ENCODE results near the gene RPL39L. TPM values are rescaled to one million over a fixed set of nuclear protein-coding genes. Genes with fewer than 3 reads are reported as not detected.

The RPL39L gene
- total RNA-seq, 2 experiments from 2014 or later: 18.8 TPM

GRCh38 chr3:187131981-187132380, 7.3 kb downstream of the RPL39L start:
- Mint-ChIP-seq H3K4me3 (no peak overlapping the region), H3K36me3 (peaks cover 62% of the 10 kb centered on the region), H3K4me1 (peaks cover 29% of the 10 kb centered on the region), H3K9me3 (peaks cover 18% of the 10 kb centered on the region), H3K27ac (no peak overlapping the region), H3K27me3 (no peaks in the 10 kb centered on the region)
- POLR2A ChIA-PET: interaction anchor here (1.3 kb wide), 1 partner anchor 349 kb away, joined by 4 read pairs; no protein-coding TSS in a partner anchor
- ATAC-seq (ENCODE audit: low read depth) (no peak), DNase-seq (no peak)

GRCh38 chr3:187130346-187131066, 8.8 kb downstream of the RPL39L start:
- peak; percentile 98 for ATAC-seq (ENCODE audit: low read depth)
- Mint-ChIP-seq H3K4me1 (peaks cover 26% of the 10 kb centered on the region), H3K27ac (peak overlapping the region; percentile 86), H3K36me3 (peaks cover 58% of the 10 kb centered on the region), H3K27me3 (no peaks in the 10 kb centered on the region), H3K9me3 (peaks cover 16% of the 10 kb centered on the region), H3K4me3 (peak overlapping the region; percentile 60)
- POLR2A ChIA-PET: interaction anchor here (0.6 to 3.2 kb wide), 4 partner anchors 9 to 347 kb away, joined by 3 to 31 read pairs (median 4); partner anchors contain the start of genes EIF4A2, RPL39L and RTP4
- DNase-seq: no peak

GRCh38 chr3:187125319-187126031, 13.8 kb downstream of the RPL39L start:
- DNase-seq (no peak), ATAC-seq (ENCODE audit: low read depth) (no peak)
- Mint-ChIP-seq H3K27me3 (no peaks in the 10 kb centered on the region), H3K27ac (no peak overlapping the region), H3K36me3 (peaks cover 43% of the 10 kb centered on the region), H3K4me1 (peaks cover 20% of the 10 kb centered on the region), H3K4me3 (no peak overlapping the region), H3K9me3 (peaks cover 12% of the 10 kb centered on the region)
- POLR2A ChIA-PET: no interaction called here

GRCh38 chr3:187122261-187122660, 17.0 kb downstream of the RPL39L start:
- peaks cover 5% of the 10 kb centered on the region for H3K9me3 Mint-ChIP-seq
- ATAC-seq (ENCODE audit: low read depth): no peak
- no peak overlapping the region for H3K27ac Mint-ChIP-seq
- POLR2A ChIA-PET: no interaction called here
- DNase-seq: no peak
- peaks cover 12% of the 10 kb centered on the region for H3K4me1 Mint-ChIP-seq
- H3K36me3 Mint-ChIP-seq: peaks cover 32% of the 10 kb centered on the region
- no peaks in the 10 kb centered on the region for H3K27me3 Mint-ChIP-seq
- H3K4me3 Mint-ChIP-seq: no peak overlapping the region

- Mint-ChIP-seq H3K36me3 (peaks cover 22% of the 10 kb centered on the region), H3K27ac (no peak overlapping the region), H3K4me3 (no peak overlapping the region), H3K9me3 (no peaks in the 10 kb centered on the region), H3K27me3 (no peaks in the 10 kb centered on the region), H3K4me1 (peaks cover 9% of the 10 kb centered on the region)
- ATAC-seq (ENCODE audit: low read depth): no peak
- no peak for DNase-seq
- POLR2A ChIA-PET: no interaction called here
These were observed 19.0 kb downstream of the RPL39L start for GRCh38 chr3:187120326-187120725.

GRCh38 chr3:187114511-187114910, 24.8 kb downstream of the RPL39L start:
- peaks cover 6% of the 10 kb centered on the region for H3K4me1 Mint-ChIP-seq
- DNase-seq: no peak
- peaks cover 2% of the 10 kb centered on the region for H3K36me3 Mint-ChIP-seq
- POLR2A ChIA-PET: interaction anchor here (2.6 kb wide), 1 partner anchor 25 kb away, joined by 15 read pairs; the partner anchor contains the start of gene RPL39L
- H3K4me3 Mint-ChIP-seq: no peak overlapping the region
- no peak overlapping the region for H3K27ac Mint-ChIP-seq
- H3K27me3 Mint-ChIP-seq: no peaks in the 10 kb centered on the region
- no peaks in the 10 kb centered on the region for H3K9me3 Mint-ChIP-seq
- ATAC-seq (ENCODE audit: low read depth): no peak

GRCh38 chr3:187112934-187113793, 26.1 kb downstream of the RPL39L start:
- peaks cover 6% of the 10 kb centered on the region for H3K4me1 Mint-ChIP-seq
- no peaks in the 10 kb centered on the region for H3K9me3 Mint-ChIP-seq
- ATAC-seq (ENCODE audit: low read depth) (peak; percentile 22), DNase-seq (no peak)
- H3K27ac Mint-ChIP-seq: no peak overlapping the region
- peak overlapping the region; percentile 14 for H3K4me3 Mint-ChIP-seq
- no peaks in the 10 kb centered on the region for H3K27me3 Mint-ChIP-seq
- H3K36me3 Mint-ChIP-seq: no peaks in the 10 kb centered on the region
- POLR2A ChIA-PET: interaction anchor here (0.5 to 2.6 kb wide), 6 partner anchors 26 to 145 kb away, joined by 3 to 15 read pairs (median 4); partner anchors contain the start of gene RPL39L

- POLR2A ChIA-PET: no interaction called here
- H3K9me3 Mint-ChIP-seq: no peaks in the 10 kb centered on the region
These were observed 29.1 kb downstream of the RPL39L start for GRCh38 chr3:187110156-187110555.

GRCh38 chr3:187107989-187108388, 31.3 kb downstream of the RPL39L start:
- H3K27me3 Mint-ChIP-seq: no peaks in the 10 kb centered on the region
- peaks cover 8% of the 10 kb centered on the region for H3K4me1 Mint-ChIP-seq
- ATAC-seq (ENCODE audit: low read depth) (no peak), DNase-seq (no peak)
- no peak overlapping the region for H3K27ac Mint-ChIP-seq
- H3K9me3 Mint-ChIP-seq: no peaks in the 10 kb centered on the region
- peaks cover 3% of the 10 kb centered on the region for H3K36me3 Mint-ChIP-seq
- H3K4me3 Mint-ChIP-seq: no peak overlapping the region
- POLR2A ChIA-PET: no interaction called here

More at GRCh38 chr3:187110156-187110555, 29.1 kb downstream of the RPL39L start:
- no peaks in the 10 kb centered on the region for H3K27me3 Mint-ChIP-seq
- no peak overlapping the region for H3K27ac Mint-ChIP-seq
- no peak overlapping the region for H3K4me3 Mint-ChIP-seq
- peaks cover 3% of the 10 kb centered on the region for H3K36me3 Mint-ChIP-seq
- peaks cover 6% of the 10 kb centered on the region for H3K4me1 Mint-ChIP-seq
- DNase-seq (no peak), ATAC-seq (ENCODE audit: low read depth) (no peak)

- DNase-seq (no peak), ATAC-seq (ENCODE audit: low read depth) (no peak)
- Mint-ChIP-seq H3K27ac (no peak overlapping the region), H3K36me3 (peaks cover 3% of the 10 kb centered on the region), H3K4me3 (no peak overlapping the region), H3K9me3 (no peaks in the 10 kb centered on the region), H3K4me1 (peaks cover 18% of the 10 kb centered on the region), H3K27me3 (no peaks in the 10 kb centered on the region)
- POLR2A ChIA-PET: no interaction called here
These were observed 33.6 kb downstream of the RPL39L start for GRCh38 chr3:187105700-187106099.

GRCh38 chr3:187104933-187105332, 34.4 kb downstream of the RPL39L start:
- Mint-ChIP-seq H3K36me3 (peaks cover 3% of the 10 kb centered on the region), H3K27me3 (no peaks in the 10 kb centered on the region), H3K9me3 (no peaks in the 10 kb centered on the region), H3K4me3 (no peak overlapping the region), H3K4me1 (peaks cover 18% of the 10 kb centered on the region), H3K27ac (no peak overlapping the region)
- ATAC-seq (ENCODE audit: low read depth) (no peak), DNase-seq (no peak)
- POLR2A ChIA-PET: interaction anchor here (0.5 kb wide), 1 partner anchor 54 kb away, joined by 3 read pairs; no protein-coding TSS in a partner anchor

GRCh38 chr3:187104342-187104741, 35.0 kb downstream of the RPL39L start:
- no peak overlapping the region for H3K4me3 Mint-ChIP-seq
- no peaks in the 10 kb centered on the region for H3K27me3 Mint-ChIP-seq
- H3K36me3 Mint-ChIP-seq: peaks cover 5% of the 10 kb centered on the region
- ATAC-seq (ENCODE audit: low read depth) (no peak), DNase-seq (no peak)
- H3K4me1 Mint-ChIP-seq: peaks cover 18% of the 10 kb centered on the region
- POLR2A ChIA-PET: no interaction called here
- peaks cover 1% of the 10 kb centered on the region for H3K9me3 Mint-ChIP-seq
- no peak overlapping the region for H3K27ac Mint-ChIP-seq

GRCh38 chr3:187103251-187103650, 36.0 kb downstream of the RPL39L start:
- H3K27ac Mint-ChIP-seq: no peak overlapping the region
- peaks cover 1% of the 10 kb centered on the region for H3K9me3 Mint-ChIP-seq
- ATAC-seq (ENCODE audit: low read depth): no peak
- peaks cover 21% of the 10 kb centered on the region for H3K4me1 Mint-ChIP-seq
- DNase-seq: no peak
- no peaks in the 10 kb centered on the region for H3K27me3 Mint-ChIP-seq
- no peak overlapping the region for H3K4me3 Mint-ChIP-seq
- H3K36me3 Mint-ChIP-seq: peaks cover 8% of the 10 kb centered on the region
- POLR2A ChIA-PET: no interaction called here

Data from activated naive CD8-positive, alpha-beta T cell treated with anti-CD3 and anti-CD28 coated beads, Interleukin-2, amount 10 ng/mL, durations not matched to agents 7 days and 5 days (primary cell).